Esophagus squamous epithelium (tissue), 5 donors: ENCODE data around the gene SNX1. TPM values are rescaled to one million over a fixed set of nuclear protein-coding genes. Genes with fewer than 3 reads are reported as not detected.

Source experiments
- DNase-seq: peaks from one replicate; lab custom pipeline; 2025; lab: John Stamatoyannopoulos, UW
- H3K27ac ChIP-seq, 4 donors: fragments of 200-600 bp; sonication (generic); one replicate each; pipeline ENCODE4 v1.5.1; 2016 to 2019; ENCODE audit warnings: mild to moderate bottlenecking in 1 of 4
- H3K27me3 ChIP-seq, 4 donors: fragments of 200-600 bp; sonication (generic); 1 replicate in 3 of 4; 2 replicates in 1 of 4; pipeline versions ENCODE4 v1.5.1 to v1.6.0; 2017 to 2021; ENCODE audit warnings: antibody characterized with exemption in 1 of 4
- H3K36me3 ChIP-seq, 3 donors: fragments of 200-600 bp; sonication (generic); one replicate each; pipeline ENCODE4 v1.5.1; 2016 to 2019
- H3K4me1 ChIP-seq, 3 donors: fragments of 200-600 bp; sonication (generic); one replicate each; pipeline ENCODE4 v1.5.1; 2017 to 2019
- H3K4me3 ChIP-seq, 4 donors: fragments of 200-600 bp; sonication (generic); 1 replicate in 3 of 4; 2 replicates in 1 of 4; pipeline ENCODE4 v1.5.1; 2016 to 2019; ENCODE audit warnings: mild to moderate bottlenecking in 2 of 4, moderate library complexity in 1 of 4
- H3K9me3 ChIP-seq, 3 donors: fragments of 200-600 bp; sonication (generic); one replicate each; pipeline ENCODE4 v1.5.1; 2016 to 2019
- CTCF ChIP-seq, 6 experiments: fragments of 450-650 bp in 4 of 6; fragments of 200-600 bp in 2 of 6; sonication (generic) in 2 of 6; IDR thresholded peaks; one replicate each; pipeline ENCODE4 v1.5.1; 2016 to 2019; ENCODE audit warnings: antibody characterized with exemption in 6 of 6, mild to moderate bottlenecking in 4 of 6, moderate library complexity in 4 of 6
- POLR2A ChIP-seq, 4 donors: fragments of 450-650 bp; IDR thresholded peaks; one replicate each; pipeline ENCODE4 v1.6.1; 2017; ENCODE audit warnings: antibody characterized with exemption in 4 of 4, mild to moderate bottlenecking in 4 of 4, moderate library complexity in 3 of 4
- WGBS, 2 donors: methylation state at CpG; one replicate each; pipeline ENCODE4 v1.1.5; 2018; 5-methylcytosine and 5-hydroxymethylcytosine counted together
- intact Hi-C: fragments of 100-400 bp; cut with DNase I; formaldehyde crosslinking; loops from one replicate; pipeline ENCODE4 v1.15.0; 2022
- total RNA-seq, 4 donors: library from RNA; depleted of rRNA; stranded (reverse); fragments of >200 nt; gene quantifications; one replicate each; pipeline ENCODE4 v1.1.0, GENCODE V29; 2016
- donor health status: DM: yes; HTN: yes; CAD: no.

Gene SNX1
- total RNA-seq, 4 donors from 2014 or later = 39.9 to 71.1 (median 52.0) TPM

GRCh38 chr15:64138331-64138941, 42.7 kb downstream of the SNX1 start:
- Histone ChIP-seq H3K36me3 (peaks cover 25 to 89% (median 46%) of the 10 kb centered on the region in 3 donors), H3K4me1 (peaks cover 0 to 12% (median 0%) of the 10 kb centered on the region in 3 donors), H3K27ac (no peak overlapping the region), H3K4me3 (no peak overlapping the region), H3K9me3 (no peaks in the 10 kb centered on the region), H3K27me3 (no peaks in the 10 kb centered on the region)
- 100% methylated on average over 2 of the region's 4 CpGs; no CpG with 5 or more reads in 1 of the 2 donors for WGBS, 2 donors
- intact Hi-C loops = no loop called here
- no peak for DNase-seq
- TF ChIP-seq CTCF (IDR thresholded peaks at IDR 0.05) (no peak), POLR2A (IDR thresholded peaks at IDR 0.05) (no peak)

GRCh38 chr15:64141798-64142512, 46.2 kb downstream of the SNX1 start:
- H3K4me1 ChIP-seq = peaks cover 0 to 4% (median 0%) of the 10 kb centered on the region in 3 donors
- WGBS, 2 donors = 91 to 94% methylated on average over 6 to 8 of the region's 8 CpGs
- no peaks in the 10 kb centered on the region for H3K9me3 ChIP-seq
- intact Hi-C loops = no loop called here
- no peak overlapping the region for H3K4me3 ChIP-seq
- DNase-seq = no peak
- H3K36me3 ChIP-seq = peaks cover 6 to 81% (median 23%) of the 10 kb centered on the region in 3 donors
- TF ChIP-seq CTCF (IDR thresholded peaks at IDR 0.05) (no peak), POLR2A (IDR thresholded peaks at IDR 0.05) (no peak)
- no peaks in the 10 kb centered on the region for H3K27me3 ChIP-seq
- H3K27ac ChIP-seq = no peak overlapping the region

- 77 to 84% methylated on average over 6 of the region's 6 CpGs for WGBS, 2 donors
- intact Hi-C loops = no loop called here
These were observed 47.5 kb downstream of the SNX1 start for GRCh38 chr15:64143276-64143675.

GRCh38 chr15:64144192-64144564, 48.4 kb downstream of the SNX1 start:
- TF ChIP-seq POLR2A (IDR thresholded peaks at IDR 0.05) (no peak), CTCF (IDR thresholded peaks at IDR 0.05) (no peak)

More at GRCh38 chr15:64143276-64143675, 47.5 kb downstream of the SNX1 start:
- no peak for TF ChIP-seq POLR2A (IDR thresholded peaks at IDR 0.05)
- TF ChIP-seq CTCF (IDR thresholded peaks at IDR 0.05) = no peak
- no peak for DNase-seq
- Histone ChIP-seq H3K9me3 (no peaks in the 10 kb centered on the region), H3K4me1 (peaks cover 0 to 4% (median 0%) of the 10 kb centered on the region in 3 donors), H3K27me3 (no peaks in the 10 kb centered on the region), H3K27ac (no peak overlapping the region), H3K4me3 (no peak overlapping the region), H3K36me3 (peaks cover 0 to 67% (median 16%) of the 10 kb centered on the region in 3 donors)

More at GRCh38 chr15:64144192-64144564, 48.4 kb downstream of the SNX1 start:
- Histone ChIP-seq H3K27ac (no peak overlapping the region), H3K4me1 (peaks cover 0 to 4% (median 0%) of the 10 kb centered on the region in 3 donors), H3K9me3 (no peaks in the 10 kb centered on the region), H3K36me3 (peaks cover 0 to 60% (median 16%) of the 10 kb centered on the region in 3 donors), H3K27me3 (no peaks in the 10 kb centered on the region), H3K4me3 (no peak overlapping the region)
- 78 to 92% methylated on average over 6 to 7 of the region's 8 CpGs for WGBS, 2 donors
- DNase-seq = no peak
- intact Hi-C loops = no loop called here
